Keratinocyte (primary cell): ENCODE data around the gene SPPL2B. TPM values are rescaled to one million over a fixed set of nuclear protein-coding genes. Genes with fewer than 3 reads are reported as not detected.
"Not testable (repeated sequence)": the region's sequence is repeated elsewhere in the genome, so short reads cannot be mapped to it uniquely, and the experiment has no call there.

Experiments used
- DNase-seq: peaks from one replicate; pipeline ENCODE4 v3.0.0-alpha.2; 2011; ENCODE audit warnings: low read depth, missing footprints, low spot score
- FAIRE-seq: peaks from 2 replicates; lab custom pipeline; 2011; peaks lifted over from hg19 to GRCh38; lab: Jason Lieb, UNC
- H2AFZ ChIP-seq: 2 replicates; pipeline ENCODE4 v1.6.0; 2012; ENCODE audit warnings: low read length, control low read depth, inconsistent platforms; ENCODE audit not compliant: control insufficient read depth
- H3K27ac ChIP-seq: 2 replicates; pipeline ENCODE4 v1.5.1; 2011; ENCODE audit warnings: low read length; ENCODE audit not compliant: control insufficient read depth, insufficient read depth
- H3K27me3 ChIP-seq: 3 replicates; pipeline ENCODE4 v1.6.0; 2011; ENCODE audit warnings: low read length; ENCODE audit not compliant: control insufficient read depth, insufficient read depth; ENCODE audit errors: extremely low read depth
- H3K36me3 ChIP-seq, 2 experiments: 2 replicates in 1 of 2; 3 replicates in 1 of 2; pipeline ENCODE4 v1.5.1; 2011; ENCODE audit warnings: low read length in 2 of 2, mild to moderate bottlenecking in 1 of 2; ENCODE audit not compliant: control insufficient read depth in 2 of 2, insufficient read depth in 2 of 2; ENCODE audit errors: extremely low read depth in 1 of 2
- H3K4me1 ChIP-seq: 3 replicates; pipeline ENCODE4 v1.5.1; 2011; ENCODE audit warnings: low read length; ENCODE audit not compliant: control insufficient read depth, insufficient read depth; ENCODE audit errors: extremely low read depth
- H3K4me2 ChIP-seq: 3 replicates; pipeline ENCODE4 v1.6.0; 2011; ENCODE audit warnings: low read depth, low read length; ENCODE audit not compliant: control insufficient read depth, insufficient read depth; ENCODE audit errors: extremely low read depth
- H3K4me3 ChIP-seq, 3 experiments: fragments of 200-600 bp in 1 of 3; sonication (generic) in 1 of 3; 2 replicates in 2 of 3; 3 replicates in 1 of 3; pipeline ENCODE4 v1.5.1; 2011 to 2016; ENCODE audit warnings: low read length in 3 of 3, mild to moderate bottlenecking in 3 of 3, control low read depth in 2 of 3, inconsistent platforms in 1 of 3, low read depth in 1 of 3, mixed read lengths in 1 of 3, mixed run types in 1 of 3, moderate library complexity in 1 of 3; ENCODE audit not compliant: control insufficient read depth in 2 of 3, insufficient read depth in 2 of 3; ENCODE audit errors: extremely low read depth in 1 of 3
- H3K79me2 ChIP-seq: 2 replicates; pipeline ENCODE4 v1.6.0; 2012; ENCODE audit warnings: low read length; ENCODE audit not compliant: control insufficient read depth, insufficient read depth
- H3K9ac ChIP-seq: 3 replicates; pipeline ENCODE4 v1.6.0; 2011; ENCODE audit warnings: low read length; ENCODE audit not compliant: control insufficient read depth, insufficient read depth; ENCODE audit errors: extremely low read depth
- H3K9me1 ChIP-seq: 3 replicates; pipeline ENCODE4 v1.6.0; 2011; ENCODE audit warnings: low read length; ENCODE audit not compliant: control insufficient read depth, insufficient read depth; ENCODE audit errors: extremely low read depth
- H3K9me3 ChIP-seq: 2 replicates; pipeline ENCODE4 v1.5.1; 2012; ENCODE audit warnings: low read depth, low read length; ENCODE audit not compliant: control insufficient read depth
- H4K20me1 ChIP-seq: 3 replicates; pipeline ENCODE4 v1.6.0; 2011; ENCODE audit warnings: low read length; ENCODE audit not compliant: control insufficient read depth, insufficient read depth; ENCODE audit errors: extremely low read depth
- CTCF ChIP-seq, 3 experiments: IDR thresholded peaks in 1 of 3; conservative IDR thresholded peaks in 1 of 3; optimal IDR thresholded peaks in 1 of 3; 2 replicates in 2 of 3; 3 replicates in 1 of 3; pipeline versions ENCODE3 to v1.5.1; 2011; ENCODE audit warnings: low read length in 3 of 3, mild to moderate bottlenecking in 3 of 3, moderate library complexity in 2 of 3, control low read depth in 1 of 3, inconsistent platforms in 1 of 3; ENCODE audit not compliant: insufficient read depth in 2 of 3; ENCODE audit errors: extremely low read depth in 1 of 3
- EZH2 ChIP-seq: IDR thresholded peaks from one replicate; pipeline ENCODE4 v1.6.1; 2012; ENCODE audit warnings: inconsistent platforms, mild to moderate bottlenecking, low read length, moderate library complexity
- dilution Hi-C: fragments of 300-500 bp; cut with MboI; formaldehyde crosslinking; loops from one replicate; pipeline ENCODE4 v1.7.0; 2020; ENCODE audit warnings: low sequenced_read_pairs; ENCODE audit not compliant: extremely low pct_ligation_motif_present
- polyA plus RNA-seq, 5 experiments: library from polyadenylated mRNA; depleted of rRNA in 3 of 5; stranded (reverse) in 3 of 5; stranded (forward) in 1 of 5; unstranded in 1 of 5; fragments of >200 nt; gene quantifications; 1 replicate in 1 of 5; 2 replicates in 3 of 5; 3 replicates in 1 of 5; pipeline versions ENCODE4 v1.2.1 to v1.2.3, GENCODE V29; 2011 to 2012; ENCODE audit warnings: missing spikeins in 2 of 5, low read depth in 1 of 5, low replicate concordance in 1 of 5

Gene SPPL2B
- polyA plus RNA-seq, 1 donor (not counting 4 experiments of a cell fraction or from before 2014, with no cell fraction given) = 9.3 TPM

- H3K27ac ChIP-seq, H3K4me1 ChIP-seq, H3K27me3 ChIP-seq, H3K9ac ChIP-seq, H2AFZ ChIP-seq, H3K79me2 ChIP-seq, H3K4me2 ChIP-seq, H3K9me3 ChIP-seq, H3K4me3 ChIP-seq, H3K9me1 ChIP-seq, H3K36me3 ChIP-seq, H4K20me1 ChIP-seq, dilution Hi-C loops, DNase-seq, FAIRE-seq: not testable (repeated sequence)
These were observed 47.0 kb upstream of the SPPL2B start for GRCh38 chr19:2281265-2282061.

- Histone ChIP-seq H2AFZ (no peak within 1 kb of the TSS), H3K79me2 (no peaks in the 10 kb centered on the region), H3K9ac (no peak within 1 kb of the TSS), H3K36me3 (no peaks in the 10 kb centered on the region), H3K4me1 (no peaks in the 10 kb centered on the region), H3K9me3 (no peaks in the 10 kb centered on the region), H3K4me2 (no peak within 1 kb of the TSS), H4K20me1 (no peaks in the 10 kb centered on the region), H3K4me3 (no peak within 1 kb of the TSS), H3K27ac (no peak within 1 kb of the TSS), H3K27me3 (no peaks in the 10 kb centered on the region), H3K9me1 (no peaks in the 10 kb centered on the region)
- dilution Hi-C loops = no loop called here
- TF ChIP-seq CTCF (optimal IDR thresholded peaks at IDR 0.05 in 1 of 3, IDR thresholded peaks at IDR 0.05 in 1 of 3, conservative IDR thresholded peaks at IDR 0.05 in 1 of 3; ENCODE audit: extremely low read depth in 1 of 3, insufficient read depth in 2 of 3, low read length in 3 of 3) (no peak), EZH2 (no peak)
- FAIRE-seq (no peak), DNase-seq (no peak)
These were observed 46.2 kb upstream of the SPPL2B start, which contains the start of gene PEAK3 for GRCh38 chr19:2282062-2282861. PEAK3 (minus strand) TSS chr19:2282175; CDS start chr19:2280931, 1,244 bp downstream.
